ENCODE results near the gene MINDY1. TPM values are rescaled to one million over a fixed set of nuclear protein-coding genes. Genes with fewer than 3 reads are reported as not detected.

Gene MINDY1
- total and polyA plus RNA-seq, 10 of the 15 experiments (the other 5 are each of a cell fraction or from before 2014, with no cell fraction given) = 0.48 to 8.8 (median 5.0) TPM

DNA sequence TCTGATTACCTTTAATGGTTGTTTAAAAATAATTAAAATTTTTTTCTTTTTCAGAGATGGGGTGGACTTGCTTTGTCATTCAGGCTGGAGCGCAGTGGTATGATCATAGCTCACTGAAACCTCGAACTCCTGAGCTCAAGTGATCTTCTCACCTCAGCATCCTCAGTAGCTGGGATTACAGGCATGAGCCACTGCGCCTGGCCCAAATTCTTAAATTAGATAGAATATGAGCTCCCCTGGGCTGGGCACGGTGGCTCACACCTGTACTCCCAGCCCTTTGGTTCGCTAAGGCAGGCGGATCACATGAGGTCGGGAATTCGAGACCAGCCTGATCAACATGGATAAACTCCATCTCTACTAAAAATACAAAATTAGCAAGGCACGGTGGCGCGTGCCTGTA lies 49.0 kb downstream of the MINDY1 start (continued):
- TF ChIP-seq, protein P1, sequence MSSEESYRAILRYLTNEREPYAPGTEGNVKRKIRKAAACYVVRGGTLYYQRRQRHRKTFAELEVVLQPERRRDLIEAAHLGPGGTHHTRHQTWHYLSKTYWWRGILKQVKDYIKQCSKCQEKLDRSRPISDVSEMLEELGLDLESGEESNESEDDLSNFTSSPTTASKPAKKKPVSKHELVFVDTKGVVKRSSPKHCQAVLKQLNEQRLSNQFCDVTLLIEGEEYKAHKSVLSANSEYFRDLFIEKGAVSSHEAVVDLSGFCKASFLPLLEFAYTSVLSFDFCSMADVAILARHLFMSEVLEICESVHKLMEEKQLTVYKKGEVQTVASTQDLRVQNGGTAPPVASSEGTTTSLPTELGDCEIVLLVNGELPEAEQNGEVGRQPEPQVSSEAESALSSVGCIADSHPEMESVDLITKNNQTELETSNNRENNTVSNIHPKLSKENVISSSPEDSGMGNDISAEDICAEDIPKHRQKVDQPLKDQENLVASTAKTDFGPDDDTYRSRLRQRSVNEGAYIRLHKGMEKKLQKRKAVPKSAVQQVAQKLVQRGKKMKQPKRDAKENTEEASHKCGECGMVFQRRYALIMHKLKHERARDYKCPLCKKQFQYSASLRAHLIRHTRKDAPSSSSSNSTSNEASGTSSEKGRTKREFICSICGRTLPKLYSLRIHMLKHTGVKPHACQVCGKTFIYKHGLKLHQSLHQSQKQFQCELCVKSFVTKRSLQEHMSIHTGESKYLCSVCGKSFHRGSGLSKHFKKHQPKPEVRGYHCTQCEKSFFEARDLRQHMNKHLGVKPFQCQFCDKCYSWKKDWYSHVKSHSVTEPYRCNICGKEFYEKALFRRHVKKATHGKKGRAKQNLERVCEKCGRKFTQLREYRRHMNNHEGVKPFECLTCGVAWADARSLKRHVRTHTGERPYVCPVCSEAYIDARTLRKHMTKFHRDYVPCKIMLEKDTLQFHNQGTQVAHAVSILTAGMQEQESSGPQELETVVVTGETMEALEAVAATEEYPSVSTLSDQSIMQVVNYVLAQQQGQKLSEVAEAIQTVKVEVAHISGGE (CRISPR knock-in tag; IDR thresholded peaks at IDR 0.05) = no peak
- TF ChIP-seq RBBP5 (conservative IDR thresholded peaks at IDR 0.05) = no peak

DNA sequence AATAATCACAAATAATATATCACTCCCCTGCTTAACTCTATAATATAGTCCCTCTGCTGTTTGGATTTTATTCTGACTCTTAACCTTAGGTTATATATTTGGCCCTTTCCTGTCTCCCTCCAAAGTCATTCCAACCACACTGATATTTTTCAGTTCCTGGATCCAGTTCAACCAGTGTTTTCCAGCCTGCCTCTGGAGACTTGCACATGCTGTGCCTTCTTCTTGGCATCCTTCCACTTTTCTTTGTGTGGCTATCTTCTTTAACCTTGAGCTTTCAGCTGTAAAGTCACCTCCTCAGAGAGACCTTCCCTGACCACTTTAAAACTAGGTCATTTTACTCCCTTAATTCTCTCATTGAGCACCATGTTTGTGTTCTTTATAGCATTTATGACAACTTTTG lies 51.4 kb downstream of the MINDY1 start:
- H2AFZ ChIP-seq (ENCODE audit: control insufficient read depth, low read depth, low read length) = no peak overlapping the region
- no peaks in the 10 kb centered on the region for H3K9me3 ChIP-seq (replicated peaks; ENCODE audit: control insufficient read depth, insufficient read depth, low read length)
- no peaks in the 10 kb centered on the region for H3K27me3 ChIP-seq (replicated peaks in 1 of 2; ENCODE audit: control insufficient read depth in 2 of 2, insufficient read depth in 2 of 2, low read length in 1 of 2)
- H3K9ac ChIP-seq (ENCODE audit: control insufficient read depth, insufficient read depth, low read length) = no peak overlapping the region
- ChIA-PET RAD21 (ENCODE audit: unreplicated experiment) (no interaction called here), SMC1A (ENCODE audit: uncharacterized antibody, unreplicated experiment) (interaction anchor here (0.5 to 0.9 kb wide), 2 partner anchors 39 to 237 kb away, joined by 3 to 4 read pairs; no protein-coding TSS in a partner anchor), CTCF (interaction anchor here (0.9 kb wide), 1 partner anchor 23 kb away, joined by 5 read pairs; no protein-coding TSS in a partner anchor), POLR2A (no interaction called here)
- H4K20me1 ChIP-seq (ENCODE audit: control insufficient read depth, insufficient read depth) = no peaks in the 10 kb centered on the region
- no peaks in the 10 kb centered on the region for H3K79me2 ChIP-seq (ENCODE audit: control insufficient read depth, insufficient read depth, low read length)
- no TSS peak for BruUV-seq (replicated peaks)
- H3K4me1 ChIP-seq (ENCODE audit: control insufficient read depth, insufficient read depth, low read length) = no peaks in the 10 kb centered on the region
- peaks cover 12 to 18% of the 10 kb centered on the region in 2 experiments for H3K36me3 ChIP-seq (ENCODE audit: control insufficient read depth in 2 of 2, insufficient read depth in 2 of 2, low read length in 1 of 2)
- no peak for ATAC-seq
- no peak for DNase-seq (ENCODE audit: low read depth, low spot score)
- H3K4me3 ChIP-seq = no peak overlapping the region
- H3K4me2 ChIP-seq (ENCODE audit: control insufficient read depth, insufficient read depth) = no peak overlapping the region
- H3K27ac ChIP-seq (ENCODE audit: control insufficient read depth, insufficient read depth) = no peak overlapping the region
- in situ Hi-C loops (cut with MboI) = no loop called here
- intact Hi-C loops (cut with micrococcal nuclease; ENCODE audit: unreplicated experiment) = no loop called here
- no peak for FAIRE-seq
- TF ChIP-seq ASH2L (IDR thresholded peaks at IDR 0.05; ENCODE audit: borderline replicate concordance, low read depth) (no peak), FOXM1 (IDR thresholded peaks at IDR 0.05; ENCODE audit: low read depth, low read length) (no peak), ZNF274 (IDR thresholded peaks at IDR 0.05; ENCODE audit: insufficient read depth, insufficient read length) (no peak), CHD1 (IDR thresholded peaks at IDR 0.05; ENCODE audit: low read depth, low read length) (no peak), ZZZ3 (IDR thresholded peaks at IDR 0.05; ENCODE audit: control insufficient read depth, insufficient read length, low read depth) (no peak), NR2C1 (IDR thresholded peaks at IDR 0.05) (no peak), RFX5 (IDR thresholded peaks at IDR 0.05; ENCODE audit: low read depth, low read length) (no peak), TCF7 (IDR thresholded peaks at IDR 0.05; ENCODE audit: borderline replicate concordance) (no peak), SREBF1 (IDR thresholded peaks at IDR 0.05; ENCODE audit: low read length) (no peak)
- TF ChIP-seq, protein P2, sequence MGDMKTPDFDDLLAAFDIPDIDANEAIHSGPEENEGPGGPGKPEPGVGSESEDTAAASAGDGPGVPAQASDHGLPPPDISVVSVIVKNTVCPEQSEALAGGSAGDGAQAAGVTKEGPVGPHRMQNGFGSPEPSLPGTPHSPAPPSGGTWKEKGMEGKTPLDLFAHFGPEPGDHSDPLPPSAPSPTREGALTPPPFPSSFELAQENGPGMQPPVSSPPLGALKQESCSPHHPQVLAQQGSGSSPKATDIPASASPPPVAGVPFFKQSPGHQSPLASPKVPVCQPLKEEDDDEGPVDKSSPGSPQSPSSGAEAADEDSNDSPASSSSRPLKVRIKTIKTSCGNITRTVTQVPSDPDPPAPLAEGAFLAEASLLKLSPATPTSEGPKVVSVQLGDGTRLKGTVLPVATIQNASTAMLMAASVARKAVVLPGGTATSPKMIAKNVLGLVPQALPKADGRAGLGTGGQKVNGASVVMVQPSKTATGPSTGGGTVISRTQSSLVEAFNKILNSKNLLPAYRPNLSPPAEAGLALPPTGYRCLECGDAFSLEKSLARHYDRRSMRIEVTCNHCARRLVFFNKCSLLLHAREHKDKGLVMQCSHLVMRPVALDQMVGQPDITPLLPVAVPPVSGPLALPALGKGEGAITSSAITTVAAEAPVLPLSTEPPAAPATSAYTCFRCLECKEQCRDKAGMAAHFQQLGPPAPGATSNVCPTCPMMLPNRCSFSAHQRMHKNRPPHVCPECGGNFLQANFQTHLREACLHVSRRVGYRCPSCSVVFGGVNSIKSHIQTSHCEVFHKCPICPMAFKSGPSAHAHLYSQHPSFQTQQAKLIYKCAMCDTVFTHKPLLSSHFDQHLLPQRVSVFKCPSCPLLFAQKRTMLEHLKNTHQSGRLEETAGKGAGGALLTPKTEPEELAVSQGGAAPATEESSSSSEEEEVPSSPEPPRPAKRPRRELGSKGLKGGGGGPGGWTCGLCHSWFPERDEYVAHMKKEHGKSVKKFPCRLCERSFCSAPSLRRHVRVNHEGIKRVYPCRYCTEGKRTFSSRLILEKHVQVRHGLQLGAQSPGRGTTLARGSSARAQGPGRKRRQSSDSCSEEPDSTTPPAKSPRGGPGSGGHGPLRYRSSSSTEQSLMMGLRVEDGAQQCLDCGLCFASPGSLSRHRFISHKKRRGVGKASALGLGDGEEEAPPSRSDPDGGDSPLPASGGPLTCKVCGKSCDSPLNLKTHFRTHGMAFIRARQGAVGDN (IDR thresholded peaks at IDR 0.05) = no peak
- TF ChIP-seq, protein P3, sequence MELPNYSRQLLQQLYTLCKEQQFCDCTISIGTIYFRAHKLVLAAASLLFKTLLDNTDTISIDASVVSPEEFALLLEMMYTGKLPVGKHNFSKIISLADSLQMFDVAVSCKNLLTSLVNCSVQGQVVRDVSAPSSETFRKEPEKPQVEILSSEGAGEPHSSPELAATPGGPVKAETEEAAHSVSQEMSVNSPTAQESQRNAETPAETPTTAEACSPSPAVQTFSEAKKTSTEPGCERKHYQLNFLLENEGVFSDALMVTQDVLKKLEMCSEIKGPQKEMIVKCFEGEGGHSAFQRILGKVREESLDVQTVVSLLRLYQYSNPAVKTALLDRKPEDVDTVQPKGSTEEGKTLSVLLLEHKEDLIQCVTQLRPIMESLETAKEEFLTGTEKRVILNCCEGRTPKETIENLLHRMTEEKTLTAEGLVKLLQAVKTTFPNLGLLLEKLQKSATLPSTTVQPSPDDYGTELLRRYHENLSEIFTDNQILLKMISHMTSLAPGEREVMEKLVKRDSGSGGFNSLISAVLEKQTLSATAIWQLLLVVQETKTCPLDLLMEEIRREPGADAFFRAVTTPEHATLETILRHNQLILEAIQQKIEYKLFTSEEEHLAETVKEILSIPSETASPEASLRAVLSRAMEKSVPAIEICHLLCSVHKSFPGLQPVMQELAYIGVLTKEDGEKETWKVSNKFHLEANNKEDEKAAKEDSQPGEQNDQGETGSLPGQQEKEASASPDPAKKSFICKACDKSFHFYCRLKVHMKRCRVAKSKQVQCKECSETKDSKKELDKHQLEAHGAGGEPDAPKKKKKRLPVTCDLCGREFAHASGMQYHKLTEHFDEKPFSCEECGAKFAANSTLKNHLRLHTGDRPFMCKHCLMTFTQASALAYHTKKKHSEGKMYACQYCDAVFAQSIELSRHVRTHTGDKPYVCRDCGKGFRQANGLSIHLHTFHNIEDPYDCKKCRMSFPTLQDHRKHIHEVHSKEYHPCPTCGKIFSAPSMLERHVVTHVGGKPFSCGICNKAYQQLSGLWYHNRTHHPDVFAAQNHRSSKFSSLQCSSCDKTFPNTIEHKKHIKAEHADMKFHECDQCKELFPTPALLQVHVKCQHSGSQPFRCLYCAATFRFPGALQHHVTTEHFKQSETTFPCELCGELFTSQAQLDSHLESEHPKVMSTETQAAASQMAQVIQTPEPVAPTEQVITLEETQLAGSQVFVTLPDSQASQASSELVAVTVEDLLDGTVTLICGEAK (IDR thresholded peaks at IDR 0.05; ENCODE audit: borderline replicate concordance) = no peak
